HepG2 (cell line): Measurements from ENCODE around the gene VTN. TPM values are rescaled to one million over a fixed set of nuclear protein-coding genes. Genes with fewer than 3 reads are reported as not detected.

Experiments used
- ATF1 ChIP-seq: IDR thresholded peaks from 2 replicates; pipeline ENCODE4 v1.6.1; 2016; ENCODE audit warnings: mild to moderate bottlenecking, control low read depth
- CCAR2 ChIP-seq: fragments of 200-400 bp; formaldehyde crosslinking; optimal IDR thresholded peaks from 2 replicates; pipeline ENCODE3; 2018; ENCODE audit warnings: low read depth, mild to moderate bottlenecking, low read length, moderate library complexity
- CENPX ChIP-seq: sonication (generic); formaldehyde crosslinking; IDR thresholded peaks from 2 replicates; pipeline ENCODE4 v1.9.0; 2021; ENCODE audit warnings: mild to moderate bottlenecking, missing genetic modification reagents, moderate library complexity
- ETV6 ChIP-seq: sonication (generic); formaldehyde crosslinking; conservative IDR thresholded peaks from 2 replicates; pipeline ENCODE4 v1.4.0; 2020; ENCODE audit warnings: missing genetic modification reagents
- FOXC1 ChIP-seq: sonication (generic); formaldehyde crosslinking; IDR thresholded peaks from 2 replicates; pipeline ENCODE4 v1.8.0; 2022; ENCODE audit warnings: mild to moderate bottlenecking, missing genetic modification reagents, borderline replicate concordance
- GLI4 ChIP-seq: sonication (generic); formaldehyde crosslinking; IDR thresholded peaks from 2 replicates; pipeline ENCODE4 v1.5.1; 2020; ENCODE audit warnings: missing genetic modification reagents, mild to moderate bottlenecking, moderate library complexity, borderline replicate concordance
- HDAC6 ChIP-seq: fragments of 200-600 bp; sonication (generic); IDR thresholded peaks from 2 replicates; pipeline ENCODE4 v1.7.0; 2017; ENCODE audit warnings: mild to moderate bottlenecking, antibody characterized with exemption, low read length, low read depth
- HMGA1 ChIP-seq: sonication (generic); formaldehyde crosslinking; conservative IDR thresholded peaks from 2 replicates; pipeline ENCODE4 v1.4.0; 2020; ENCODE audit warnings: missing genetic modification reagents
- HOXA9 ChIP-seq: sonication (generic); formaldehyde crosslinking; IDR thresholded peaks from 2 replicates; pipeline ENCODE4 v1.8.1; 2022; ENCODE audit warnings: missing genetic modification reagents, mild to moderate bottlenecking, moderate library complexity, borderline replicate concordance
- MAFF ChIP-seq: IDR thresholded peaks from 2 replicates; pipeline ENCODE4 v1.6.1; 2011; ENCODE audit warnings: low read depth, low read length, improper control_type of control experiment
- MATR3 ChIP-seq: sonication (generic); formaldehyde crosslinking; IDR thresholded peaks from 2 replicates; pipeline ENCODE4 v1.4.0; 2020; ENCODE audit warnings: missing genetic modification reagents
- MLXIP ChIP-seq: sonication (generic); formaldehyde crosslinking; IDR thresholded peaks from 2 replicates; pipeline ENCODE4 v1.9.0; 2021; ENCODE audit warnings: missing genetic modification reagents, borderline replicate concordance
- NRL ChIP-seq: sonication (generic); formaldehyde crosslinking; IDR thresholded peaks from 2 replicates; pipeline ENCODE4 v1.5.0; 2020; ENCODE audit warnings: missing genetic modification reagents, mild to moderate bottlenecking, moderate library complexity, borderline replicate concordance
- POGK ChIP-seq: sonication (generic); formaldehyde crosslinking; conservative IDR thresholded peaks from 2 replicates; pipeline ENCODE4 v1.8.0; 2022; ENCODE audit warnings: mild to moderate bottlenecking, moderate library complexity, missing genetic modification reagents
- RBM39 ChIP-seq: fragments of 200-400 bp; formaldehyde crosslinking; IDR thresholded peaks from one replicate; pipeline ENCODE4 v1.6.1; 2018; ENCODE audit warnings: antibody characterized with exemption, mild to moderate bottlenecking, low read depth, low read length; ENCODE audit not compliant: poor library complexity, severe bottlenecking
- SMAD3 ChIP-seq: sonication (generic); formaldehyde crosslinking; IDR thresholded peaks from 2 replicates; pipeline ENCODE4 v1.4.0; 2020; ENCODE audit warnings: missing genetic modification reagents
- TAF1 ChIP-seq: sonication (generic); formaldehyde crosslinking; IDR thresholded peaks from 2 replicates; pipeline ENCODE4 v1.4.0; 2020; ENCODE audit warnings: missing genetic modification reagents
- ZBTB7A ChIP-seq: sonication (generic); formaldehyde crosslinking; IDR thresholded peaks from 2 replicates; pipeline ENCODE4 v1.8.0; 2022; ENCODE audit warnings: mild to moderate bottlenecking, missing genetic modification reagents
- ZFP1 ChIP-seq: IDR thresholded peaks from 2 replicates; pipeline ENCODE4 v1.6.1; 2016
- ZNF343 ChIP-seq: sonication (generic); formaldehyde crosslinking; IDR thresholded peaks from 2 replicates; pipeline ENCODE4 v1.4.0; 2020; ENCODE audit warnings: mild to moderate bottlenecking, missing genetic modification reagents
- ZNF660 ChIP-seq: sonication (generic); formaldehyde crosslinking; IDR thresholded peaks from 2 replicates; pipeline ENCODE4 v1.5.1; 2020; ENCODE audit warnings: mild to moderate bottlenecking, low read depth, missing genetic modification reagents, borderline replicate concordance
- ZNF678 ChIP-seq: sonication (generic); formaldehyde crosslinking; IDR thresholded peaks from 2 replicates; pipeline ENCODE4 v1.4.0; 2020; ENCODE audit warnings: mild to moderate bottlenecking, missing genetic modification reagents
- ZNF713 ChIP-seq: sonication (generic); formaldehyde crosslinking; IDR thresholded peaks from 2 replicates; pipeline ENCODE4 v1.4.0; 2020; ENCODE audit warnings: mild to moderate bottlenecking, missing genetic modification reagents
- ZNF740 ChIP-seq: sonication (generic); formaldehyde crosslinking; IDR thresholded peaks from 2 replicates; pipeline ENCODE4 v1.4.0; 2020; ENCODE audit warnings: missing genetic modification reagents
- polyA plus RNA-seq, 8 experiments: library from polyadenylated mRNA; depleted of rRNA in 3 of 8; stranded (reverse) in 7 of 8; unstranded in 1 of 8; fragments of >200 nt; fragmentation: Illumina TruSeq in 4 of 8; extraction: Trizol in 4 of 8; gene quantifications; 2 replicates each; pipeline versions ENCODE4 v1.2.1 to v1.2.3, GENCODE V29; 2011 to 2016; ENCODE audit warnings: low read depth in 4 of 8, missing spikeins in 1 of 8, mixed read lengths in 1 of 8; ENCODE audit not compliant: insufficient read depth in 1 of 8
- total RNA-seq, 5 experiments: library from RNA; depleted of rRNA; stranded (reverse); fragments of >200 nt; fragmentation: Illumina TruSeq; extraction: Trizol; gene quantifications; 2 replicates each; pipeline ENCODE4 v1.2.3, GENCODE V29; 2016; ENCODE audit warnings: low read depth in 1 of 5

VTN gene
- total and polyA plus RNA-seq, 2 of the 13 experiments (the other 11 are each of a cell fraction or from before 2014, with no cell fraction given) = 108 to 131 TPM

GRCh38 chr17:28367641-28368305 is 2.3 kb downstream of the VTN start (continued):
- TF ChIP-seq MLXIP (CRISPR knock-in tag) (no peak), ZNF343 (0 out of 2 replicates have a peak, but pooled peaks have one; percentile 26), TAF1 (CRISPR knock-in tag) (no peak), ATF1 (CRISPR knock-in tag) (no peak), ZNF660 (no peak), NRL (CRISPR knock-in tag) (0 out of 2 replicates have a peak, but pooled peaks have one; percentile 34), RBM39 (peak; percentile 36), ZFP1 (CRISPR knock-in tag) (no peak), HOXA9 (CRISPR knock-in tag) (no peak), HDAC6 (no peak), ZNF678 (no peak), MATR3 (CRISPR knock-in tag) (no peak), ETV6 (CRISPR knock-in tag) (no peak), MAFF (no peak), POGK (no peak), ZNF713 (CRISPR knock-in tag) (no peak), GLI4 (CRISPR knock-in tag) (no peak), CCAR2 (no peak), ZNF740 (CRISPR knock-in tag) (no peak), CENPX (no peak), ZBTB7A (CRISPR knock-in tag) (no peak), SMAD3 (CRISPR knock-in tag) (no peak), FOXC1 (CRISPR knock-in tag) (0 out of 2 replicates have a peak, but pooled peaks have one; percentile 14), HMGA1 (CRISPR knock-in tag) (no peak)
